ENCODE data around the gene C16orf92.
"Not testable (repeated sequence)": the region's sequence is repeated elsewhere in the genome, so short reads cannot be mapped to it uniquely, and the experiment has no call there.

C16orf92 gene

GRCh38 chr16:30005341-30006094 is 17.5 kb upstream of the C16orf92 start:
- DNase-seq: peak; percentile 85

- DNase-seq: no peak
These were observed 16.9 kb upstream of the C16orf92 start for GRCh38 chr16:30006095-30006473.

- DNase-seq: no peak
These were observed 16.2 kb upstream of the C16orf92 start for GRCh38 chr16:30006659-30007377.

- no peak for DNase-seq
These were observed 15.6 kb upstream of the C16orf92 start for GRCh38 chr16:30007378-30007895.

GRCh38 chr16:30009085-30009862 is 13.7 kb upstream of the C16orf92 start:
- no peak for DNase-seq

- DNase-seq: no peak
These were observed 12.8 kb upstream of the C16orf92 start for GRCh38 chr16:30009990-30010843.

GRCh38 chr16:30010844-30011713 is 11.9 kb upstream of the C16orf92 start, which contains the start of gene DOC2A:
TSS of gene DOC2A (minus strand) at chr16:30011027. CDS start at chr16:30010222, 805 bp downstream.
- no peak for DNase-seq

- DNase-seq: no peak
These were observed 11.1 kb upstream of the C16orf92 start for GRCh38 chr16:30011714-30012504.

- DNase-seq: not testable (repeated sequence)
These were observed 10.4 kb upstream of the C16orf92 start for GRCh38 chr16:30012598-30012997.

- not testable (repeated sequence) for DNase-seq
These were observed 7.5 kb upstream of the C16orf92 start for GRCh38 chr16:30015450-30015849.

- no peak for DNase-seq
These were observed 6.3 kb upstream of the C16orf92 start for GRCh38 chr16:30016555-30017276.

GRCh38 chr16:30017277-30017656 is 5.7 kb upstream of the C16orf92 start:
- DNase-seq: no peak

- DNase-seq: not testable (repeated sequence)
These were observed 5.1 kb upstream of the C16orf92 start for GRCh38 chr16:30017937-30018336.

GRCh38 chr16:30018731-30019158 is 4.3 kb upstream of the C16orf92 start:
- DNase-seq: no peak

GRCh38 chr16:30023586-30023985 is 588 bp downstream of the C16orf92 start:
- no peak for DNase-seq

- no peak for DNase-seq
These were observed 1.5 kb downstream of the C16orf92 start for GRCh38 chr16:30024451-30024850.

- DNase-seq: no peak
These were observed 2.2 kb downstream of the C16orf92 start for GRCh38 chr16:30025156-30025555.

- DNase-seq: no peak
These were observed 2.6 kb downstream of the C16orf92 start for GRCh38 chr16:30025574-30025973.

- no peak for DNase-seq
These were observed 3.5 kb downstream of the C16orf92 start for GRCh38 chr16:30026449-30026848.

All from 8988T (cell line).